HepG2 (cell line): Measurements from ENCODE around the gene ITPR1. TPM values are rescaled to one million over a fixed set of nuclear protein-coding genes. Genes with fewer than 3 reads are reported as not detected.

Source experiments
- ATAC-seq: fragments of 200-7000 bp; cut with Tn5 transposase; 3 replicates; pipeline ENCODE4 v1.9.1; 2020; ENCODE audit warnings: mild to moderate bottlenecking, moderate library complexity
- BruUV-seq: library from RNA; stranded (reverse); fragments of 400-500 nt; replicated peaks from 2 replicates; lab custom pipeline; 2021; lab: Mats Ljungman, UMichigan
- CTCF ChIA-PET: fragments of 300-600 bp; formaldehyde crosslinking; extraction: SDS; loops from one replicate; lab custom pipeline; 2021; ENCODE audit warnings: low total read pairs, inconsistent platforms, low intra/inter-chr PET ratio; lab: Yijun Ruan, JAX
- POLR2A ChIA-PET: fragments of 350-600 bp; sonication (Branson Sonifier 250); formaldehyde crosslinking; loops from one replicate; lab custom pipeline; 2020; ENCODE audit warnings: antibody characterized with exemption, inconsistent platforms; lab: Yijun Ruan, JAX
- DNase-seq: peaks from one replicate; pipeline ENCODE4 v3.0.0-alpha.2; 2015; ENCODE audit warnings: low spot score
- FAIRE-seq: peaks from 3 replicates; lab custom pipeline; 2011; peaks lifted over from hg19 to GRCh38; lab: Jason Lieb, UNC
- H2AFZ ChIP-seq: one replicate; pipeline ENCODE4 v1.6.1; 2011; ENCODE audit warnings: low read length, inconsistent platforms
- H3K27ac ChIP-seq: fragments of 300-600 bp; 3 replicates; pipeline ENCODE4 v1.8.0; 2011; ENCODE audit warnings: mixed run types, mild to moderate bottlenecking, mixed read lengths, low read length, inconsistent platforms; ENCODE audit not compliant: insufficient read depth; ENCODE audit errors: extremely low read length
- H3K27me3 ChIP-seq, 2 experiments: fragments of 200-600 bp in 1 of 2; 2 replicates in 1 of 2; 3 replicates in 1 of 2; pipeline versions ENCODE4 v1.6.0 to v1.8.0; 2011; ENCODE audit warnings: low read length in 2 of 2, mild to moderate bottlenecking in 2 of 2, moderate library complexity in 2 of 2, inconsistent platforms in 1 of 2; ENCODE audit not compliant: insufficient read depth in 2 of 2, control insufficient read depth in 1 of 2
- H3K36me3 ChIP-seq, 2 experiments: fragments of 200-600 bp in 1 of 2; replicated peaks in 1 of 2; 2 replicates in 1 of 2; 3 replicates in 1 of 2; pipeline versions ENCODE4 v1.5.1 to v1.8.0; 2011; ENCODE audit warnings: low read length in 2 of 2, inconsistent platforms in 1 of 2; ENCODE audit not compliant: insufficient read depth in 2 of 2, control insufficient read depth in 1 of 2
- H3K4me1 ChIP-seq: 2 replicates; pipeline ENCODE4 v1.5.1; 2012; ENCODE audit warnings: low read length, inconsistent platforms; ENCODE audit not compliant: insufficient read depth
- H3K4me2 ChIP-seq: 2 replicates; pipeline ENCODE4 v1.6.0; 2011; ENCODE audit warnings: low read depth, low read length, inconsistent platforms
- H3K4me3 ChIP-seq, 3 experiments: fragments of 200-600 bp in 1 of 3; sonication (generic), shearing (Covaris generic) in 1 of 3; replicated peaks in 1 of 3; 2 replicates each; pipeline ENCODE4 v1.5.1; 2011 to 2016; ENCODE audit warnings: low read length in 3 of 3, inconsistent platforms in 2 of 3, low read depth in 2 of 3, mild to moderate bottlenecking in 2 of 3, control low read depth in 1 of 3, mixed read lengths in 1 of 3; ENCODE audit not compliant: insufficient read depth in 1 of 3
- H3K79me2 ChIP-seq: one replicate; pipeline ENCODE4 v1.6.1; 2011; ENCODE audit warnings: low read length, inconsistent platforms; ENCODE audit not compliant: insufficient read depth
- H3K9ac ChIP-seq: 2 replicates; pipeline ENCODE4 v1.6.0; 2011; ENCODE audit warnings: mild to moderate bottlenecking, low read depth, low read length, inconsistent platforms; ENCODE audit not compliant: insufficient read depth
- H3K9me3 ChIP-seq: 2 replicates; pipeline ENCODE4 v1.5.1; 2012; ENCODE audit warnings: mild to moderate bottlenecking, low read length
- H4K20me1 ChIP-seq: 2 replicates; pipeline ENCODE4 v1.6.0; 2011; ENCODE audit warnings: inconsistent platforms, mild to moderate bottlenecking, low read length, moderate library complexity; ENCODE audit not compliant: insufficient read depth
- KDM2A ChIP-seq: sonication (generic); formaldehyde crosslinking; IDR thresholded peaks from 2 replicates; pipeline ENCODE4 v1.4.0; 2020; ENCODE audit warnings: low read depth, missing genetic modification reagents, borderline replicate concordance
- NCOA2 ChIP-seq: sonication (generic); formaldehyde crosslinking; IDR thresholded peaks from 2 replicates; pipeline ENCODE4 v1.8.0; 2022; ENCODE audit warnings: inconsistent platforms
- SAFB2 ChIP-seq: sonication (generic); formaldehyde crosslinking; IDR thresholded peaks from 2 replicates; pipeline ENCODE4 v1.5.1; 2020; ENCODE audit warnings: missing genetic modification reagents, low read depth, mild to moderate bottlenecking, borderline replicate concordance
- TBX2 ChIP-seq: sonication (generic); formaldehyde crosslinking; IDR thresholded peaks from 2 replicates; pipeline ENCODE4 v1.5.0; 2020; ENCODE audit warnings: missing genetic modification reagents, mild to moderate bottlenecking, borderline replicate concordance
- THAP11 ChIP-seq: IDR thresholded peaks from 2 replicates; pipeline ENCODE4 v1.6.1; 2016; ENCODE audit warnings: missing biosample characterization, missing genetic modification reagents
- U2AF2 ChIP-seq: fragments of 200-400 bp; formaldehyde crosslinking; IDR thresholded peaks from 2 replicates; pipeline ENCODE4 v1.6.1; 2017; ENCODE audit warnings: low read depth, mild to moderate bottlenecking, low read length
- YY1 ChIP-seq: IDR thresholded peaks from 2 replicates; pipeline ENCODE4 v1.6.1; 2011; ENCODE audit warnings: low read length, low read depth, moderate library complexity, mild to moderate bottlenecking; ENCODE audit not compliant: insufficient read depth, insufficient replicate concordance
- ZNF136 ChIP-seq: sonication (generic); formaldehyde crosslinking; IDR thresholded peaks from 2 replicates; pipeline ENCODE4 v1.8.1; 2022; ENCODE audit warnings: low read depth, mild to moderate bottlenecking, moderate library complexity, missing genetic modification reagents
- ZNF20 ChIP-seq: sonication (generic); formaldehyde crosslinking; IDR thresholded peaks from 2 replicates; pipeline ENCODE4 v1.4.0; 2020; ENCODE audit warnings: mild to moderate bottlenecking, moderate library complexity, missing genetic modification reagents
- ZNF331 ChIP-seq: sonication (generic); formaldehyde crosslinking; IDR thresholded peaks from 2 replicates; pipeline ENCODE4 v1.4.0; 2020; ENCODE audit warnings: missing genetic modification reagents
- ZNF354B ChIP-seq: sonication (generic); formaldehyde crosslinking; IDR thresholded peaks from 2 replicates; pipeline ENCODE4 v1.8.0; 2022; ENCODE audit warnings: mild to moderate bottlenecking, missing genetic modification reagents
- ZNF775 ChIP-seq: sonication (generic); formaldehyde crosslinking; IDR thresholded peaks from 2 replicates; pipeline ENCODE4 v1.4.0; 2020; ENCODE audit warnings: missing genetic modification reagents, mild to moderate bottlenecking, moderate library complexity, borderline replicate concordance
- ZNF879 ChIP-seq: sonication (generic); formaldehyde crosslinking; IDR thresholded peaks from 2 replicates; pipeline ENCODE4 v1.8.1; 2023; ENCODE audit warnings: missing genetic modification reagents
- WGBS: methylation state at CpG from one replicate; pipeline ENCODE4 v1.1.6; 2017; ENCODE audit warnings: low lambda C conversion rate; 5-methylcytosine and 5-hydroxymethylcytosine counted together
- in situ Hi-C: cut with HindIII; loops from 2 replicates; pipeline ENCODE4 v1.10.0; 2017; ENCODE audit warnings: low pct_unique_long_range_greater_than_20kb; ENCODE audit not compliant: extremely low pct_ligation_motif_present
- intact Hi-C: fragments of 100-400 bp; cut with micrococcal nuclease; formaldehyde crosslinking; loops from one replicate; pipeline ENCODE4 v1.10.0; 2022; ENCODE audit not compliant: unreplicated experiment
- polyA plus RNA-seq, 8 experiments: library from polyadenylated mRNA; depleted of rRNA in 3 of 8; stranded (reverse) in 7 of 8; unstranded in 1 of 8; fragments of >200 nt; fragmentation: Illumina TruSeq in 4 of 8; extraction: Trizol in 4 of 8; gene quantifications; 2 replicates each; pipeline versions ENCODE4 v1.2.1 to v1.2.3, GENCODE V29; 2011 to 2016; ENCODE audit warnings: low read depth in 4 of 8, missing spikeins in 1 of 8, mixed read lengths in 1 of 8; ENCODE audit not compliant: insufficient read depth in 1 of 8
- total RNA-seq, 5 experiments: library from RNA; depleted of rRNA; stranded (reverse); fragments of >200 nt; fragmentation: Illumina TruSeq; extraction: Trizol; gene quantifications; 2 replicates each; pipeline ENCODE4 v1.2.3, GENCODE V29; 2016; ENCODE audit warnings: low read depth in 1 of 5
- TF ChIP-seq, protein P1 (sequence below): sonication (generic); formaldehyde crosslinking; IDR thresholded peaks from 2 replicates; pipeline ENCODE4 v1.5.0; 2020; ENCODE audit warnings: missing genetic modification reagents
- TF ChIP-seq, protein P2 (sequence below): sonication (generic); formaldehyde crosslinking; IDR thresholded peaks from 2 replicates; pipeline ENCODE4 v1.4.0; 2020; ENCODE audit warnings: missing genetic modification reagents, mild to moderate bottlenecking, borderline replicate concordance
- TF ChIP-seq, protein P3 (sequence below): sonication (generic); formaldehyde crosslinking; IDR thresholded peaks from 2 replicates; pipeline ENCODE4 v1.8.1; 2022; ENCODE audit warnings: mild to moderate bottlenecking, missing genetic modification reagents
- TF ChIP-seq, protein P4 (sequence below): sonication (generic); IDR thresholded peaks from 2 replicates; pipeline ENCODE4 v1.6.1; 2016; ENCODE audit warnings: low read depth, borderline replicate concordance

ITPR1 gene
- total and polyA plus RNA-seq, 2 of the 13 experiments (the other 11 are each of a cell fraction or from before 2014, with no cell fraction given) = 10.0 to 11.4 TPM

DNA sequence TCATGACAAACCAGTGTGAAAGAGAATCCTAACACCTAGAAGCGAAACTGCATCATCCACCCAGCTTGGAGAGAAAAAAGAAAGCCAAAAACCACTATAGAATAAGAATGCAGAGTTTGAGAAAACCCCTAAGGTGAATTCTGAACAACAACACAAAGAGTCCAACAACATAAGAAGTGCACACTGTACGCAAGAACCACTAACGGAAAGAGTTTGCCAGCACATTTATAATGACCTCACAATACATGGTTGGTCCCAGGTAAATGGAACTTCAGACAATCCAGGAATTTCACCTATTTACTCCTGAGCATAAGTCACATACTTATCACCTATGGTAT, 357.7 kb downstream of the ITPR1 start:
- Histone ChIP-seq H3K9me3 (no peaks in the 10 kb centered on the region), H3K9ac (no peak overlapping the region), H3K4me3 (no peak overlapping the region), H3K36me3 (no peaks in the 10 kb centered on the region), H2AFZ (no peak overlapping the region), H3K27ac (no peak overlapping the region), H3K27me3 (no peaks in the 10 kb centered on the region), H3K4me1 (peaks cover 4% of the 10 kb centered on the region; the same call in 1 of the 2 replicates), H3K79me2 (no peaks in the 10 kb centered on the region), H3K4me2 (no peak overlapping the region), H4K20me1 (no peaks in the 10 kb centered on the region)
- in situ Hi-C loops = no loop called here
- 88% methylated on average over 3 of the region's 3 CpGs for WGBS
- DNase-seq (no peak), FAIRE-seq (no peak), ATAC-seq (no peak)
- ChIA-PET CTCF (no interaction called here), POLR2A (no interaction called here)
- BruUV-seq = no TSS peak
- intact Hi-C loops = no loop called here
- TF ChIP-seq YY1 (no peak), ZNF20 (CRISPR knock-in tag) (no peak), ZNF879 (no peak), U2AF2 (no peak), KDM2A (no peak), ZNF331 (CRISPR knock-in tag) (no peak), SAFB2 (no peak), THAP11 (CRISPR knock-in tag) (no peak), NCOA2 (CRISPR knock-in tag) (no peak), ZNF136 (no peak), ZNF354B (no peak), ZNF775 (CRISPR knock-in tag) (no peak), TBX2 (no peak)
- TF ChIP-seq, protein P1, sequence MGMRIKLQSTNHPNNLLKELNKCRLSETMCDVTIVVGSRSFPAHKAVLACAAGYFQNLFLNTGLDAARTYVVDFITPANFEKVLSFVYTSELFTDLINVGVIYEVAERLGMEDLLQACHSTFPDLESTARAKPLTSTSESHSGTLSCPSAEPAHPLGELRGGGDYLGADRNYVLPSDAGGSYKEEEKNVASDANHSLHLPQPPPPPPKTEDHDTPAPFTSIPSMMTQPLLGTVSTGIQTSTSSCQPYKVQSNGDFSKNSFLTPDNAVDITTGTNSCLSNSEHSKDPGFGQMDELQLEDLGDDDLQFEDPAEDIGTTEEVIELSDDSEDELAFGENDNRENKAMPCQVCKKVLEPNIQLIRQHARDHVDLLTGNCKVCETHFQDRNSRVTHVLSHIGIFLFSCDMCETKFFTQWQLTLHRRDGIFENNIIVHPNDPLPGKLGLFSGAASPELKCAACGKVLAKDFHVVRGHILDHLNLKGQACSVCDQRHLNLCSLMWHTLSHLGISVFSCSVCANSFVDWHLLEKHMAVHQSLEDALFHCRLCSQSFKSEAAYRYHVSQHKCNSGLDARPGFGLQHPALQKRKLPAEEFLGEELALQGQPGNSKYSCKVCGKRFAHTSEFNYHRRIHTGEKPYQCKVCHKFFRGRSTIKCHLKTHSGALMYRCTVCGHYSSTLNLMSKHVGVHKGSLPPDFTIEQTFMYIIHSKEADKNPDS (CRISPR knock-in tag) = no peak
- TF ChIP-seq, protein P2, sequence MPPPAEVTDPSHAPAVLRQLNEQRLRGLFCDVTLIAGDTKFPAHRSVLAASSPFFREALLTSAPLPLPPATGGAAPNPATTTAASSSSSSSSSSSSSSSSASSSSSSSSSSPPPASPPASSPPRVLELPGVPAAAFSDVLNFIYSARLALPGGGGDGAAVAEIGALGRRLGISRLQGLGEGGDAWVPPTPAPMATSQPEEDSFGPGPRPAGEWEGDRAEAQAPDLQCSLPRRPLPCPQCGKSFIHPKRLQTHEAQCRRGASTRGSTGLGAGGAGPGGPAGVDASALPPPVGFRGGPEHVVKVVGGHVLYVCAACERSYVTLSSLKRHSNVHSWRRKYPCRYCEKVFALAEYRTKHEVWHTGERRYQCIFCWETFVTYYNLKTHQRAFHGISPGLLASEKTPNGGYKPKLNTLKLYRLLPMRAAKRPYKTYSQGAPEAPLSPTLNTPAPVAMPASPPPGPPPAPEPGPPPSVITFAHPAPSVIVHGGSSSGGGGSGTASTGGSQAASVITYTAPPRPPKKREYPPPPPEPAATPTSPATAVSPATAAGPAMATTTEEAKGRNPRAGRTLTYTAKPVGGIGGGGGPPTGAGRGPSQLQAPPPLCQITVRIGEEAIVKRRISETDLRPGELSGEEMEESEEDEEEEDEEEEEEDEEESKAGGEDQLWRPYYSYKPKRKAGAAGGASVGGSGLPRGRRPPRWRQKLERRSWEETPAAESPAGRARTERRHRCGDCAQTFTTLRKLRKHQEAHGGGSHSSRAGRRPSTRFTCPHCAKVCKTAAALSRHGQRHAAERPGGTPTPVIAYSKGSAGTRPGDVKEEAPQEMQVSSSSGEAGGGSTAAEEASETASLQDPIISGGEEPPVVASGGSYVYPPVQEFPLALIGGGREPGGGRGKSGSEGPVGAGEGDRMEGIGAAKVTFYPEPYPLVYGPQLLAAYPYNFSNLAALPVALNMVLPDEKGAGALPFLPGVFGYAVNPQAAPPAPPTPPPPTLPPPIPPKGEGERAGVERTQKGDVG (CRISPR knock-in tag) = no peak
- TF ChIP-seq, protein P3, sequence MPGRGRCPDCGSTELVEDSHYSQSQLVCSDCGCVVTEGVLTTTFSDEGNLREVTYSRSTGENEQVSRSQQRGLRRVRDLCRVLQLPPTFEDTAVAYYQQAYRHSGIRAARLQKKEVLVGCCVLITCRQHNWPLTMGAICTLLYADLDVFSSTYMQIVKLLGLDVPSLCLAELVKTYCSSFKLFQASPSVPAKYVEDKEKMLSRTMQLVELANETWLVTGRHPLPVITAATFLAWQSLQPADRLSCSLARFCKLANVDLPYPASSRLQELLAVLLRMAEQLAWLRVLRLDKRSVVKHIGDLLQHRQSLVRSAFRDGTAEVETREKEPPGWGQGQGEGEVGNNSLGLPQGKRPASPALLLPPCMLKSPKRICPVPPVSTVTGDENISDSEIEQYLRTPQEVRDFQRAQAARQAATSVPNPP (CRISPR knock-in tag) = no peak
- TF ChIP-seq, protein P4, sequence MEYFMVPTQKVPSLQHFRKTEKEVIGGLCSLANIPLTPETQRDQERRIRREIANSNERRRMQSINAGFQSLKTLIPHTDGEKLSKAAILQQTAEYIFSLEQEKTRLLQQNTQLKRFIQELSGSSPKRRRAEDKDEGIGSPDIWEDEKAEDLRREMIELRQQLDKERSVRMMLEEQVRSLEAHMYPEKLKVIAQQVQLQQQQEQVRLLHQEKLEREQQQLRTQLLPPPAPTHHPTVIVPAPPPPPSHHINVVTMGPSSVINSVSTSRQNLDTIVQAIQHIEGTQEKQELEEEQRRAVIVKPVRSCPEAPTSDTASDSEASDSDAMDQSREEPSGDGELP = no peak
